ENCODE data around the gene KCNJ16.
A peak's percentile ranks its signal among the peaks of the same experiment; 100 is the strongest.

Gene KCNJ16

GRCh38 chr17:70166615-70167014, 91.6 kb downstream of the KCNJ16 start:
- DNase-seq (ENCODE audit: low read depth, low spot score): no peak
- no peak overlapping the region for H3K27ac ChIP-seq

GRCh38 chr17:70168044-70168976, 93.3 kb downstream of the KCNJ16 start:
- DNase-seq (ENCODE audit: low read depth, low spot score): peak; percentile 31
- H3K27ac ChIP-seq: no peak overlapping the region

- DNase-seq (ENCODE audit: low read depth, low spot score): peak; percentile 24
- H3K27ac ChIP-seq: no peak within 1 kb of the TSS
These were observed 94.1 kb downstream of the KCNJ16 start, which contains the start of gene KCNJ2 for GRCh38 chr17:70168977-70169708. KCNJ2 (plus strand) TSS chr17:70169532; CDS start chr17:70175040, 5,508 bp downstream.

GRCh38 chr17:70169709-70170597, 94.9 kb downstream of the KCNJ16 start:
- no peak for DNase-seq (ENCODE audit: low read depth, low spot score)
- no peak overlapping the region for H3K27ac ChIP-seq

DNA sequence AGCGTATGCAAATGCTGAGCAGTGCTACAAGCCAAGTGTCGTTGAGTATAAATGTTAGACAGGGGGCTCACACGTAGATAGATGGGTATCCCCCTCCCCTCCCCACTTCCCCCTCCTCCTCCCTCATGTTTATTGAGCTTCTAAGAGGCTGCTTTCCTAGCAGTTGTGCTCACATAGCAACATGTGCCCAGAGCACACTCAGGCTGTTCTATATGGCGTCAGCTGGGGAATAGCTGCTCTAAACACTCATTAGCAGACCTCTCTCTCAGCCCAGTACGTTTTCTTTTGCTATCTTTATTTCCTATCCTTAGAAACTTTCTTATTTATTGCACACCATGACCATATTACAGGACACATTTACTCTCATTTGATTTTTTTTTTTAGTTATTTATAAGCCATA, 96.1 kb downstream of the KCNJ16 start:
- H3K27ac ChIP-seq: no peak overlapping the region
- no peak for DNase-seq (ENCODE audit: low read depth, low spot score)

DNA sequence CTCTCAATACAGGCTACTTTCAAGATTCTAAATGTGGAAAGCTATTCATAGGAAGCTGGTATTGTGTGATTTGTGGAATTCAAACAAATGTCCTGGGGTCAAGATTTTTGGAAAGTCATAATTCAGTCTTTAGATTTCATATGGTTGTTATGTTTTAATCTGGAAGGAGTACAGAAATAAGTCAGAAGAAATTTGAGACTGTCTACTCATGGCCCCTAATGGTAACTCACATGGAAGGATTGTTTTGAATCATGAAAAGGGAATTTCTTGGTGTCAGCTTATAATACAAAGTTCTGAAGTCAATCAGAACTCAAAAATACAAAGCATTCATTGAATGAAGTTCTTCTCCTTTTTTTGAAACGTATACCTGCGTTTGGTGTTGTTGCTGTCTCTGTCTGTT, 97.4 kb downstream of the KCNJ16 start:
- no peak for DNase-seq (ENCODE audit: low read depth, low spot score)
- no peak overlapping the region for H3K27ac ChIP-seq

DNA sequence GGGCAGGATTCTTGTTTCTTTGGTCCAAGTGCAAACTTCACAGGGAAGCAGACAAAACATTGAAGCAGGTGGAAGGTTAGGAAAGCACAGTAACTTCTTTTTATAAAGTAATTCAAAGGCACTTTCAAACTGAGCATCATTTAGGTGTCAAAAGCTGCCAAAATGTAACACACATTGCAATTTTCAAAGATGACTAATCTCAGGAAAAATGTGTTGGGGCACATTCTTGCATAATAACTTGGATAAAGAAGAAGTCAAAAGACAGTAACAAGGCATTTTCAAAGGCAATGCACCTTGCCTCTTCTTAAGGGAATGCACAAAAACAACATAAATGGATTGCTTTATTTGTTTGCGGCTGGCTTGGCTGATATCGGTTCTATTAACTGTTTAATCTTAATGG, 97.9 kb downstream of the KCNJ16 start:
- DNase-seq (ENCODE audit: low read depth, low spot score): no peak
- H3K27ac ChIP-seq: no peak overlapping the region

DNA sequence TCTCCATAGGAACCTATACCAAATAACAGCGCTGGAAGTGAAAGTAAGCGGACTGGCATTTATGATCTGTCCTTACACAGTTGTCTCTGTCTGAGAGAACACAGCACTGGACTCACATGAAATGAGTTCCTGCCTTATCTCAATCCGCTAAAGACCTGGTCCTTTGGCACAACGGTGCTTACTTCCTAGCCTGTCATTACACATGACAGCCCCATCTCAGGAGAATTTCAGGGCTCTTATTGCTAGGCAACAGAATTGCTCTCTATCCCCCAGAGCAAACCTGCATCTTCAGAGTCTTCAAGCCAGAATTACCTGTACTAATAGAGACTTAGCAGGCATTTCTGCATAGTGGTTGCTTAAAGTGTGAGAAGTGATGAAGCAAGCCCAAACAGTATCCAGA, 98.7 kb downstream of the KCNJ16 start:
- no peak for DNase-seq (ENCODE audit: low read depth, low spot score)
- no peak overlapping the region for H3K27ac ChIP-seq

GRCh38 chr17:70181376-70181775, 106.4 kb downstream of the KCNJ16 start:
- no peak for DNase-seq (ENCODE audit: low read depth, low spot score)

DNA sequence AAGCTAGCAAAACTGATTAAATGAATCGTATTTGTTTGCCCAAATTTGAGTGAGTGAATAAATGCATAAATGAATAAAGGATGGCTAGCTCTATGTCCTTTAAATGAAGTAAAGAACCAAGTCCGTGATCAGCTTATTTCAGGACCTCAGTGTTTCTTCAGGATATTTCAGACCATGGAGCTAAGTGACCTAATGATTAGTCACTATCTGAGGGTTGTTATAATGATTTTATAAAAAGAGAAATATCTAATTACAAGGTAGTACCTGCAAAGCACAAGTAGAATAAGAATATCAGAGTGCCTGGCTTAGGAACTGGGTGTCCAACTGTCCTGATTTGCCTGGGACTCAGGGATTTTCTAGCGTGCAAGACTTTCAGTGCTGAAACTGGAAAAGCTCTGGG, 106.8 kb downstream of the KCNJ16 start:
- no peak for DNase-seq (ENCODE audit: low read depth, low spot score)
- no peak overlapping the region for H3K27ac ChIP-seq

More at GRCh38 chr17:70181376-70181775, 106.4 kb downstream of the KCNJ16 start:
- no peak overlapping the region for H3K27ac ChIP-seq

- no peak overlapping the region for H3K27ac ChIP-seq
- DNase-seq (ENCODE audit: low read depth, low spot score): no peak
These were observed 108.5 kb downstream of the KCNJ16 start for GRCh38 chr17:70183508-70183907.

GRCh38 chr17:70184207-70184606, 109.2 kb downstream of the KCNJ16 start:
- no peak overlapping the region for H3K27ac ChIP-seq
- DNase-seq (ENCODE audit: low read depth, low spot score): no peak

DNA sequence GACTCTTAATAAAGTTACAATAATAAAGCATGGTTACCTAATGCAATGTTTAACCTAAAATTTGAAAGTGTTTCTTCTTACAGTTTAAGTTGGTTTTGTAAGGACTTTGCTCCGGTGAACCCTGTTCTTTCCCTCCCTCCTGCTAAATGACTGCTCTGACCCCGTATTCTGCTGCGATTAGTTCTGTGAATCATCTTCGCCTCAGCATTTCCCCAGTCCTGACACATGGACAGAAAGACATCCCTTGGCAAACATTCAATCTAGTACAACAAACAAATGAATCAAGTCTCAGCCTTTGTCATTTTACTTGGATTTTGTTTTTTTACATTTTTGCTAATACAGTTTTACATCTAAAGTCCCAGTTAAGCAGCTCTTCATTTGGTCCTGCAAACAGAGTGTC, 109.7 kb downstream of the KCNJ16 start:
- DNase-seq (ENCODE audit: low read depth, low spot score): peak; percentile 40
- no peak overlapping the region for H3K27ac ChIP-seq

Data from epithelial cell of prostate (primary cell).